Testis (tissue), 3 donors: ENCODE data around the gene HSD17B10. TPM values are rescaled to one million over a fixed set of nuclear protein-coding genes. Genes with fewer than 3 reads are reported as not detected.
"Not testable (repeated sequence)": the region's sequence is repeated elsewhere in the genome, so short reads cannot be mapped to it uniquely, and the experiment has no call there.

ENCODE experiments used
- DNase-seq: peaks from one replicate; pipeline ENCODE4 v3.0.0-alpha.2; 2019
- H3K27ac ChIP-seq, 2 donors: fragments of 200-600 bp; sonication (generic); one replicate each; pipeline ENCODE4 v1.5.1; 2019
- H3K27me3 ChIP-seq: fragments of 200-600 bp; sonication (generic); one replicate; pipeline ENCODE4 v1.5.1; 2019
- H3K36me3 ChIP-seq: fragments of 200-600 bp; sonication (generic); one replicate; pipeline ENCODE4 v1.5.1; 2017; ENCODE audit warnings: low read depth; ENCODE audit errors: missing control alignments
- H3K4me1 ChIP-seq: fragments of 200-600 bp; sonication (generic); one replicate; pipeline ENCODE4 v1.5.1; 2019
- H3K4me3 ChIP-seq, 2 donors: fragments of 200-600 bp; sonication (generic); one replicate each; pipeline ENCODE4 v1.5.1; 2017 to 2019
- H3K9me3 ChIP-seq: fragments of 200-600 bp; sonication (generic); one replicate; pipeline ENCODE4 v1.5.1; 2017
- CTCF ChIP-seq, 3 experiments: fragments of 450-650 bp in 2 of 3; fragments of 200-600 bp in 1 of 3; sonication (generic) in 1 of 3; IDR thresholded peaks; one replicate each; pipeline ENCODE4 v1.5.1; 2016 to 2019; ENCODE audit warnings: antibody characterized with exemption in 3 of 3, mild to moderate bottlenecking in 2 of 3, moderate library complexity in 1 of 3
- POLR2A ChIP-seq: fragments of 450-650 bp; IDR thresholded peaks from one replicate; pipeline ENCODE4 v1.6.1; 2017; ENCODE audit warnings: antibody characterized with exemption, mild to moderate bottlenecking, moderate library complexity
- WGBS, 2 donors: methylation state at CpG; one replicate each; pipeline ENCODE4 v1.1.5; 2018; 5-methylcytosine and 5-hydroxymethylcytosine counted together
- intact Hi-C: fragments of 100-400 bp; cut with DNase I; formaldehyde crosslinking; loops from one replicate; pipeline ENCODE4 v1.15.1; 2023; ENCODE audit warnings: low total_unique reads
- polyA plus RNA-seq: library from polyadenylated mRNA; stranded (reverse); fragments of 350-450 nt; fragmentation: Illumina TruSeq; extraction: RNeasy Lipid Tissue Mini Kit (QIAGEN cat#74804); gene quantifications from one replicate; pipeline ENCODE4 v1.2.3, GENCODE V29; 2014; ENCODE audit warnings: low read depth, low replicate concordance; ENCODE audit not compliant: insufficient read depth
- total RNA-seq, 2 donors: library from RNA; depleted of rRNA; stranded (reverse); fragments of >200 nt; gene quantifications; one replicate each; pipeline ENCODE4 v1.2.3, GENCODE V29; 2016

HSD17B10 gene
- total and polyA plus RNA-seq, 3 donors from 2014 or later: 38.4 to 54.8 (median 44.8) TPM

DNA sequence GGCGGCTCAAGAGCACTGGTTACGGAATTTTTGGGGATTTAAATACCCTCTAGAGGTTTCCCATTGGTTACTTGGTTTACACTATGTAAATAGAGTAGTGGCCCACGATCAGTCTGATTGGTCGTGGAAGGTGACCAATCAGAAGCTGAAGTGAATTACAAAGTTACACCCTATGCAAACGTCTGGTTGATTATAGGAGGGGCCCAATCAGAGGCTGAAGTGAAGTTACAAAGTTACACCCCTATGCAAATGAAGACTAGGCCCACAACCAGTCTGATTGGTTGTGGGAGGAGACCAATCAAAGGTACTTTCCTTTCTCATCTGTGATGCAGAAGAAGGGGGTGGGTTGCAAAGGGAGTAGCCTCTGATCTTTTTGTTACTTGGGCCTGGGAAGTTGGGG lies 45.1 kb upstream of the HSD17B10 start:
- intact Hi-C loops: no loop called here
- Histone ChIP-seq H3K4me1 (no peaks in the 10 kb centered on the region), H3K4me3 (no peak overlapping the region), H3K27me3 (no peaks in the 10 kb centered on the region), H3K27ac (no peak overlapping the region), H3K36me3 (no peaks in the 10 kb centered on the region), H3K9me3 (no peaks in the 10 kb centered on the region)
- peak; percentile 15 for DNase-seq
- TF ChIP-seq POLR2A (no peak), CTCF (IDR thresholded peaks at IDR 0.05) (no peak)
- 44 to 50% methylated on average over 5 of the region's 5 CpGs for WGBS, 2 donors

DNA sequence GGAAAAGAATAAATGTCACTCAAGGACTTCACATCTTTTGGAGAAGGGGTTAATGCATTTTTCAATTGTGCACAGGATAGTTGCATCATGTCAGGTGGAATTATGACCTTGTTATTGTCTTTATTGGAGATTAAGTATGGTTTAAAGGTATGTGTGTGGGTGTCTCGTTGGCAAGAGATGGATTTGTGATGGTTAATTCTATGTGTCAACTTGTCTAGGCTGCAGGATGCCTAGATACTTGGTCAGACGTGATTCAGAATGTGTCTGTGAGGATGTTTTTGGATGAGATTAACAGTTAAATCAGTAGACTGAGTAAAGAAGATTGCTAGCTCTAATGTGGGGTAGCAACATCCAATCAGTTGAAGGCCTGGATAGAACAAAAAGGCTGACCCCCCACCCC lies 42.2 kb upstream of the HSD17B10 start:
- TF ChIP-seq CTCF (IDR thresholded peaks at IDR 0.05) (no peak), POLR2A (no peak)
- no peak for DNase-seq
- Histone ChIP-seq H3K36me3 (no peaks in the 10 kb centered on the region), H3K4me3 (no peak overlapping the region), H3K4me1 (no peaks in the 10 kb centered on the region), H3K9me3 (no peaks in the 10 kb centered on the region), H3K27ac (no peak overlapping the region), H3K27me3 (no peaks in the 10 kb centered on the region)
- WGBS, 2 donors: 56 to 60% methylated on average over 2 of the region's 2 CpGs
- intact Hi-C loops: no loop called here

DNA sequence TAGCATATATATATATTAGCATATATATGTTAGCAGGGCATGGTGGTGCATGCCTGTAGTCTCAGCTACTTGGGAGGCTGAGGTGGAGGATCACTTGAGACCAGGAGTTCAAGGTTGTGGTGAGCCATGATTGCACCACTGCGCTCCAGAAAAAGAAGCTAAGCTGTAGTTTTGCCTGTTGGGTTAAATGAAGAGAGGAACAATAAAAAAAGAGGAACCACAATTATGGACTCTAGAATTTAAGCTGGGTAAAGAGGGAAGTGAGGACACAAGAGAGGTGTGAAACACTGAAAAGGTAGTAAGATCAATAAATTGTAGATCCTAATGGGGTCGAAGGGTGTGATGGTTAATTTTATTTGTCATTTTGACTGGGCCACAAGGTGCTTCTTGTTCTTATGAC lies 40.5 kb upstream of the HSD17B10 start:
- no peak for TF ChIP-seq POLR2A
- no peak for TF ChIP-seq CTCF (IDR thresholded peaks at IDR 0.05)
- Histone ChIP-seq H3K4me1 (no peaks in the 10 kb centered on the region), H3K4me3 (no peak overlapping the region), H3K27ac (no peak overlapping the region), H3K9me3 (no peaks in the 10 kb centered on the region), H3K36me3 (no peaks in the 10 kb centered on the region), H3K27me3 (no peaks in the 10 kb centered on the region)
- intact Hi-C loops: no loop called here
- WGBS, 2 donors: 87 to 88% methylated on average over 2 of the region's 2 CpGs
- no peak for DNase-seq

- DNase-seq: no peak
- Histone ChIP-seq H3K4me3 (no peak overlapping the region), H3K27me3 (no peaks in the 10 kb centered on the region), H3K27ac (no peak overlapping the region), H3K4me1 (no peaks in the 10 kb centered on the region), H3K9me3 (no peaks in the 10 kb centered on the region), H3K36me3 (no peaks in the 10 kb centered on the region)
- intact Hi-C loops: no loop called here
- TF ChIP-seq POLR2A (no peak), CTCF (IDR thresholded peaks at IDR 0.05) (no peak)
- WGBS, 2 donors: 71 to 75% methylated on average over 2 to 3 of the region's 3 CpGs
These were observed 37.2 kb upstream of the HSD17B10 start for GRCh38 chrX:53471346-53471745.

GRCh38 chrX:53468659-53469058 lies 34.5 kb upstream of the HSD17B10 start:
- H3K4me3 ChIP-seq, DNase-seq, H3K27ac ChIP-seq, H3K36me3 ChIP-seq, H3K4me1 ChIP-seq, H3K9me3 ChIP-seq, intact Hi-C loops, H3K27me3 ChIP-seq: not testable (repeated sequence)
- 93 to 98% methylated on average over 3 of the region's 3 CpGs for WGBS, 2 donors
